NOMO-1 treated with dmso at 0.1 percent for 144 hours (cell line): ENCODE data around the gene HOXC11.

ENCODE experiments used
- DNase-seq: peaks from one replicate; lab custom pipeline; 2025; ENCODE audit not compliant: unreplicated experiment; lab: John Stamatoyannopoulos, UW

Gene HOXC11

DNA sequence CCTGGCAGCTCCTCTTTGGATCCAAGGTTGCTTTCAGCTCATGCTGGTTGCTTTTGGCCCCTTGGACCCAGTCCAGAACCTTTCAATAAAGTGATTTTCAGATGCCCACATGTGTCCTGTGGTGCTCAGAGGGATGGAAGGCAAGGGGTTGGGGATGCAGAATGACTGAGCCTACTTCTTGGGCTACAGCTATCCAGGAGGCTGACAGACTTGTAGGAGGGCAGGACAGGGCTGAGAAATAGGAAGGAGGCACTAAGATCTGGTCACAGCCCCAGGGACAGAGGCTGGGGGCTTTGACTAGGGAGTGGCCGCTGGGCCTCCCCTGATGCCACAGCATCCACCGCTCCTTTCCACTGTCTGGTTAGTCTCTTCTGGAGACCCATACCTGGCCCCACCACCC, 1.2 kb upstream of the HOXC11 start:
- DNase-seq: no peak

DNA sequence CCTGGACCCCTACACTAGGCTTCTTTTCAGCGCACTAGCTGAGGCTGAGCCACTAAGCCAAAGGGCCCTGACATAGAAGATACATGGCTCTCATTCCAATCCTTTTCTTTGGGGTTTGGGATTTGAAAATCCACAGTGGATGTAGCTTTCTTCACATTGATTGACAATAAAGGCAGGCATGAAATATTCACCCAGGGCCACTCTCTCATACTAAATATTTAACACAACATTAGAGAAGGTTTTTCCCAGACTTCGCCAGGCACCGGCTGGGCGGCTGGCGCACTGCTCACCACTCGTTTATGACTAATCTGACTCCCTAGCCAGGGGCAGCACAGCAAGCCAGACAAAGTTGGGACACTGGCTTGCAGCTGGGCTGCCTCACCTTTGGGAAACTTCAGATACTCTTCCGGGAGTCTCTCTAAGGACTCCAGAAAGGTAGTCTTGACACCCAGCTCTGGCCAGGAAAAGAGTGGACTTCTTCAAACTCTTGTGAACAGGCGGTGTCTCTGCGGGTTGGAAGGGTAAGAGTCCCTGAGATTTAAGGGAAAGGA, 699 bp upstream of the HOXC11 start:
- DNase-seq: no peak

DNA sequence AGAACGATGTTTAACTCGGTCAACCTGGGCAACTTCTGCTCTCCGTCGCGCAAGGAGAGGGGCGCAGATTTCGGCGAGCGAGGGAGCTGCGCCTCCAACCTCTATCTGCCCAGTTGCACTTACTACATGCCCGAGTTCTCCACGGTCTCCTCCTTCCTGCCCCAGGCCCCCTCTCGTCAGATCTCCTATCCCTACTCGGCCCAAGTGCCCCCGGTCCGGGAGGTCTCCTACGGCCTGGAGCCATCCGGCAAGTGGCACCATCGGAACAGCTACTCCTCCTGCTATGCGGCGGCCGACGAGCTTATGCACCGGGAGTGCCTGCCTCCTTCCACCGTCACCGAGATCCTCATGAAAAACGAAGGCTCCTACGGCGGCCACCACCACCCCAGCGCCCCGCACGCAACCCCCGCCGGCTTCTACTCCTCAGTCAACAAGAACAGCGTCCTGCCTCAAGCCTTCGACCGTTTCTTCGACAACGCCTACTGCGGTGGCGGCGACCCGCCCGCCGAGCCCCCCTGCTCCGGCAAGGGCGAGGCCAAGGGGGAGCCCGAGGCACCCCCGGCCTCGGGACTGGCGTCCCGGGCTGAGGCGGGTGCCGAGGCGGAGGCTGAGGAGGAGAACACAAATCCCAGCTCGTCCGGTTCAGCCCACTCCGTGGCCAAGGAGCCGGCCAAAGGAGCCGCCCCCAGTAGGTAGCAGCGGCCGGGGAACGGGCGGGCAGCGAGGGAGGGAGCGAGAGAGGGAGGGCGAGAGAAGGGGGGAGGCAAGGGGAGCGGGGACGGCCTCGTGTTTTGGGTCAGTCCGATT, 513 bp downstream of the HOXC11 start:
- DNase-seq: no peak

DNA sequence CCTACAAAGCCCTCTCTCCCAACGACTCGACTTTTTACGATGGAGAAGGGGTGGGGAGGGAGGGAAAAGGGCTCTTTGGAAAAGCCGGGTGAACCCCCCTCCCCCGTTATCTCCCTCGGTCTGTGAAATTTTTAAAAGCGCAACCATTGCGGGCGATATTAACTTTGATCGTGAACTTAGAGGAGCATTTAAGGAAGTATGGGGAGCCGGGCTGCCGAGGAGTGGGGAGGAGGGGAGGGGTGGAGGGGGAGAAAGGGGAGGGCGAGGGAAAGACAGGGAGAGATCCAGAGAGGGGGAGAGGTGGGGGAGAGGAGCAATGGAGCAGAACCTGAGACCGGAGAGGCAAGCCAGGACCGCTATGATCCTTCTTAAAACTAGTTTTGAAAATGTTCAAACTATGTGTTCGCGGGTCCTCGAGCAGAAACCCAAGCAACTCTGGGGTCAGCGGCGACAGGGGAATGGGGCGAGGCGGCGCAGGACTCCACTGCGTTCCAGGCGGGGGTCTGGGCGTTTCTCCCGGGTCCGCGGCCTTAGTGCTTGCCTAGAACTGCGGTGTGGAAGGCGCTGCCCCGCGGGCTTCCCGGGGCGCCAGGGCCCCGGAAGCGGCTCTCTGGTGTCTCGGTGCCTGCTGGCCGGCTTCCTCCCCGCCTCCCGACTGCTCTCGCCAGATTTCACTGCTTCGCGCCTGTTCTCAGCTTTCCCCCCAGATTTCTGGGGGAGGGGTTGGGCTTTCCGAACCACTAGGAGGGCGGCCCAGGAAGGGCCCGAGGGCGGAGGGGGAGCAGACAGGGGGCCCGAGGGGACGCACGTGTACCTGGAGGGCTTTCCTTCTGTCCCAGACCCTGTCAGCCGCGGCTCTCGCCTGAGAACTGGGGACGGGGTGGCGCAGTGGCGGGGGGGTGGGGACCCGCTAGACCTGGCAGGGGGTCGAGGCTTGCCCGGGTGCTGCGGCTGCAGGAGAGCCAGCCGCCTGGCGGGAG, 1.4 kb downstream of the HOXC11 start, which contains the start of gene HOTAIR:
Gene HOTAIR (minus strand): TSS at position 871 of the 980 bp plus-strand sequence.
- no peak for DNase-seq

DNA sequence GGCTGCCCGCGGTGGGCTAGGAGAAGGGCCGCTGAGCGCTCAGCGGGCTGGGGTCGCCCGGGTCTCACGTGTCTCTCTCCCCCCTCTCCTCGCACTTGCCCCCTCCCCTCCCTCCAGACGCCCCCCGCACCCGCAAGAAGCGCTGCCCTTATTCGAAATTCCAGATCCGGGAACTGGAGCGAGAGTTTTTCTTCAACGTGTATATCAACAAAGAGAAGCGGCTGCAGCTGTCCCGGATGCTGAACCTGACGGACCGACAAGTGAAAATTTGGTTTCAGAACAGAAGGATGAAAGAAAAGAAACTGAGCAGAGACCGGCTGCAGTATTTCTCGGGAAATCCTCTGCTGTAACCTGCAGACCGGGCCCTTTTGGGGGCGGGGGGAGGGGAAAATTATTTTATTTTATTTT, 2.1 kb downstream of the HOXC11 start:
- no peak for DNase-seq

DNA sequence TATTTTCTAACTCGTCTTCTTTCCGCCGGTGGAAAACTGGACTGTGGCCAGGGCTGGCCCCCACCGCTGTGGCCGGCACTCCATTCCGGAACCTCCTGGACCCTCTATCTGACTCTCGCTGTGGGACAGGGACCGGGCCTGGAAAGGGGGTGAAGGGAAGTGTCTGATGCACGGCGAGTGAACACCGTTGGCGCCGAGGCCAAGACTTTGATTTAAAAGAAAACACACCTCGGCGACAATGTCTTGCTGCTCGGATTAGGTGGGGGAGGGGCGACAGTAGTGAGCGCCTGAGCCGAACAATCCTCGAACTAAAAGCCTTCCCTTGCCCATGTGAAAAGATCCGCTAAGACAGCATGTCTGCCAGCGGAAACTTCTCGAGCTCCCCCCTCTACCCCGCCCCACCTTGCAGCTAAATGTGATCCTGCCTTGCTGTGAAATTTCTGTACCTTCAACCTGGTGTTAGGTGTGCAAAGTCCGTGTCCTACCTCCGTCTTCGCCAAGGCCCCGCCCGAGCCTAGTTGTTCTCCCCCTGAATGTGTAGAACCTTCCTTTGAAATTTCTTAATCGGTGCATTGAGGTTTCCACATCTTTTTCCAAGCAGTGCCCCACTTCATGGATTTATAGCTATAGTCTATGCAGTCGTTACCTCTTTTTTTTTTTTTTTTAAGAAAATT, 2.7 kb downstream of the HOXC11 start:
- DNase-seq: no peak

DNA sequence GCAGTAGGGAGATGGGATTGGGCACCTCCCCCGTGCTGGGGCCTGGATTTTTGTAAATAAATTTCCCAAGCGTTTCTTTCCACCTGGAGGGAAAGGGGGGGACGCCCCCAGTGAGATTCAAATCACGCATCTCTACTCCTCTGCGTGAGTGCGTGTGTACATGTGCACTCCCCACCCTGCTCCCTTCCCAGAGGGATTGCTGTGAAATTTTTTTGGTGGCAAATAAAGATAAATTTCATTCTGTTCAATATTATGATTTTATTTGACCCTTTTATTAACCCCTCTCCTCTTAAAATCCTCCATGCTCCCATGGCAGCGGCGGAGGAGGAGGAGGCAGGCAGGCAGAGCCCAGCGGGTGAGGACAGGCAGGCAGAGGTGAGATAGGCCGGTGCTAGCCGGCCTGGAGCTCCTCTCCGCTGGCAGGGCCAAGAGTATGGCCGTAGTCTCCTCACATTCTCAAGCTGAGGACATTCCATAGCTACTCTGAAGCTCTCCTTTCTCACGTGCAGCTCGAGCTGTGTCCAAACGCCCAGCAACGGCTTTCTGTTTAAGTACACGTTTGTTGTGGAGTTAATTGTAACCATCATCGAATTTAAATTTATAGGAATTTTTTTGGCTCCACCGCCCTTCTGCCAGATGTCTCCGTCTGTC, 3.4 kb downstream of the HOXC11 start:
- no peak for DNase-seq

DNA sequence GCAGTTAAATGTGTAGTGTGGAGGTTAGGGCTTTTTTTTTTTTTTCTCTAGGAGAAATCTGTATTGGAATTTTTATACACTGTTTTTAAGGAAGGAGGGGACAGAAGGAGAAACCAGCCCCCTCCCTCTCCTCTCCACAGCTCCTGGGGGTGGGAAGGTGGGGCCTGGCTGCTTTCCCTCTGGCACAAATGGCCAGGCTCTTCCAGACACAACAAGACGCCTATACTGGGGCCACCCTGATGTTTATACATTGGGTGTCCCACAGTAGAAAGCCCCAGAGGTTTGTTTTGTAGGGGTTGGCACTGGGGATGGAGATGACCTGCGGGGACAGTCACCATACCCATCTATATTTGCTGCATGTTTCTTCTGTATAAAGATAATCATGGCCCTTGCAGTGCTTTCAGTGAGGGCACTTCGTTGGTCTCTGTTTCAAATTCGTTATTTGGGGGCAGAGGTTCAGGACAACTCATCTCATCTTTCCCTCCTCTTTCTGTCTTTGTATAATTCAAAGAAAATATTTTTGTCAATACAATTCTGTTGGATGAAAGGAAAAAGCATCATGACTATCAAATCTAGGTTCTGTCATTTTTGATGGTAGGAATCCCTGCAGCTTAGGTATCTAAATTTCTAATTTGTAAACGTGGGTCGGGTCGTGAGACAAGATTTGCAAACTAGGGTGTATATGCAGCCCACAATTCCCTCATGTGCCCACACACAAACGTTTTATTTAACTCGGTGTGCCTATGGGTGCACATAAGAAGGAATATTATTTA, 4.1 kb downstream of the HOXC11 start:
- no peak for DNase-seq

DNA sequence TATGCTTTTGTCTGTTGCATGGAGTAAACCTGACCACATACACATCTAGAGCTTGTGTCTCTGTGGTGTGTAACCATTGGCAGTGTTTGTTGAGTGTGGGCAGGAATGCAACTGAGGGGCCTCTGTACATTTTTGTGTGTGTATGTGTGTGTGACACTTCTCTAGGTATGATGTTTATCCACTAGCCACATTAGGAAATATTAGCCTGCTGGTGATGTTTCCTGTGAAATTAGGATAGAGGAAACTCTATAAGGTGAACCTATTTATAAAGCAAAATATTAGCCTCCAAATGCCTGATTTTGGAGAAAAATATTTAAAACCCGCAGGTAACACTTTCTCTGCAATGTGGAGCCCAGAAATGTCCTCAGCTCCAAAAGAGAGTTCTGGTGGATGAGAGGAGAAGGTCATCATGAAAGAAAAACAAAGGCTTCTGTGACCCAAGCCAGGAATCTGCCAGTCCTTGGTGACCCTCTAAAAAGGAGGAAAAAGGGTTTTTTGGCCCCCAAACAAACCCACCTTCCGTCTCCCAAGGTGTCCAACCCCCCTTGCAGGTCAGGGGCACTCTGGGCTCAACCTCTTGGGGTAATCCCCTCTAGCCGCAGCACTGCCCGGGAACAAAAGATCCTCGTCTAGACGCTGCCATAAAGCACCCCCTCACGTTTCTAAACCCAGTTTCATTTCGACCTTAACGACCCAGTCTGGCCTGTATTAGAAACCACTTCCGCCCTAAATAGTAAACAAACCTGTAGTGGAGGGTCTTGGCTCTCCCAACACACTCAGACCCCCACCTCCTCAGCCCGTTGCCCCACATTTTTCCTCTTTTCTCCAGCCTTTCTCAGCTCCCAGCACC, 4.9 kb downstream of the HOXC11 start:
- no peak for DNase-seq

DNA sequence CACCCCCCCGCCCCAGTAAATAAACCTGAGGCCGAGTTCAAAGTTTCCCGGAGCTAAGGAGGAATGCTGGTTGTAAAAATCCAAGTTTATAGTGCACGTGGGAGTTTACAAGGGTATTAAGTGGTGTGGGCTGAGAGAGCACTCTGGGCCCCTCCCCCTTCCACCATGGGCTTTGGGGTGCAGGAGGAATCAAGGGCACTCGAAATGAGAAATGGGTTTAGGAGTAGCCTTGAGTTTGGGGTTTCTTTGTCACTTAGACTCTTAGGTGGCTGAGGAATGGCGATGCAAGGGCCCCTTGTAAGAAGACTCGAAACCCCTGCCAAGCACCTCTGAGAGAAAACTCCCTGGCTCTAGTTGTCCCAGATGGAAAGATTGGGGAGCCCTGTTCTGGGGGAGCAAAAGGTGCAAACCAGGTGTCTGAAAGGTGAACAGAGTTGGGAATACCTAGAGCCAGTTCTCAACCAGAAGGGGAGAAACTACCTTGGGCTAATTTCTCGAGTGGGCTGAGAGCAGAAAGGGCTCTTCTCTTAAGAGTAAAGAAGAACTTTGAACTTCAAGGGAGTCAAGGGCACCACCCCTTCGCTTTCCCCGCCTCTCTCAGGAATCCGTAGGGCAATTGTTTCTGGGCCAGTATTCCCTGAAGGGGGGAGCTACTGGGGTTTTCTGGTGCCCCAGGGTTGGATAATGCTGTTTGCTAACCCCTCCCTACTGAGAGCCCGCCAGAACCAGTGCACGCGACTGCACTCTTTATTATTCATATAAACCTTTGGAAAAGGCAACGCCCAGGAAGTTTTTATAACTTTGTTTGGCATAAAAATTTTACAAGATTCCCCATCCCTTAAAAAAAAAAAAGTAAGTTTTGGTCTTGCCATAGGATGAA, 5.8 kb downstream of the HOXC11 start:
- DNase-seq: no peak

DNA sequence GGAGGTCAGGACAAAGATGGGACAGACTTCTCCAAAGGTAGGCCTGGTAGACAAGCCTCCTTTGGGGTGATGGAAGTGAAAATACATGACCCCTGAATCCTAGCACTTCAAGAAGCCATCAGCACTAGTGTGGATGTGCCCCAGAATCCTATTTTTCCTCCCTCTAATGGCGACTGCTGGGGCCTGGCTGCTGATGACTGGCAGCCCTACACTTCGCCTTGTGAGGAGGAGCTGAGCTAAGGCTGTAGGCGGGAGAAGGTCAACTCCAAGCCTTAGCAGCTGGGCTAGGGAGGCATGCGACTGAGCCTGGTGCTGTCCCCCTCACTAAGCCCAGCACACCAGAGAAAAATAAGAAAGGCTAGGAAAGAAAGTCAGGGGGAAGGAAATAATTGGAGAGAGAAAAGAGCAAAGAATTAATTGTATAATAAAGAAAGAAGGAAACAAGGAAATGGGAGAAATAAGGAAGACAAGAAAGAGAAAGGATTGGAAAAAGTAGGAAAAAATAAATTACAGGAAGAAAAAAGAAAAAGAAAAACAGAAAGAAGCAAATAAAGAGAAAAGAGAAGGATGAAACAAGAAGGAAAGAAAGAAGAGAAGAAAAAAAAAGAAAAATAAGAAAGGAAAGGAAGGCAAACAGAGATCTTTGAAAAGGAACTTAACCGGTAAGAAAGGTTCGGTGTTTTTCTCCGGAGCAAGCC, 7.3 kb downstream of the HOXC11 start:
- no peak for DNase-seq

DNA sequence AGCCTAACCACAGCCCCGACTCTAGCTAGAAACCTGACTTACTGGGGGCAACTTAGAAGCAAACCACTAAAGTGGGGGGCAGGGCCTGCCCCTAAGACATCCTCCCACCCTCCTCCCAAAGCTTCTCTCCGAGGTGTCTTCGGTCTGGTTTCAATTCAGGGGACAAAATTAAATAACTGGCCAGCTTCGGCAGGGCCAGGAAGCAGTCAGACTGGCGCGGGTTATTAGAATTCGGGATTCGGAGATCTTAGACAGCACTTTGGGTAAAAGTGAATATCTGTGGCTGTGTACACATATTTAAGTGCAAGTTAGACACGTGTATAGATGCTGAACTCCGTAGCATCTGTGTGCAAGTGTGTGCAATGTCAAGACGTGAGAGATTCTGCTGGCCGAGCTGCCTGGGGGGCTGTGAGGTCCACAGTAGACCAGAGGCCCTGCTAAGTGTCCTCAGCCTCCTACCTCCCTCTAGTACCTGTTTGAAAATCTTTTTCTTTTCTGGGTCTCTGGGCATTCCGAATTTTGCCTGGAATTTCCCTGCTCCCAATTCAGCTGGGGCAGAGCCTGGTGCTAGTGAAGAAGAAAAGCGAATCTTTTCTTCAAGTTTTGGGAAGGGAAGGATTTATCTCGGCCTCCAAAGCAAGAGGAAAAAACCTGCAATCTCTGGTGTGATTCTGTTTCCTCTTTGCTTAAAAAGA, 8.0 kb downstream of the HOXC11 start:
- no peak for DNase-seq

DNA sequence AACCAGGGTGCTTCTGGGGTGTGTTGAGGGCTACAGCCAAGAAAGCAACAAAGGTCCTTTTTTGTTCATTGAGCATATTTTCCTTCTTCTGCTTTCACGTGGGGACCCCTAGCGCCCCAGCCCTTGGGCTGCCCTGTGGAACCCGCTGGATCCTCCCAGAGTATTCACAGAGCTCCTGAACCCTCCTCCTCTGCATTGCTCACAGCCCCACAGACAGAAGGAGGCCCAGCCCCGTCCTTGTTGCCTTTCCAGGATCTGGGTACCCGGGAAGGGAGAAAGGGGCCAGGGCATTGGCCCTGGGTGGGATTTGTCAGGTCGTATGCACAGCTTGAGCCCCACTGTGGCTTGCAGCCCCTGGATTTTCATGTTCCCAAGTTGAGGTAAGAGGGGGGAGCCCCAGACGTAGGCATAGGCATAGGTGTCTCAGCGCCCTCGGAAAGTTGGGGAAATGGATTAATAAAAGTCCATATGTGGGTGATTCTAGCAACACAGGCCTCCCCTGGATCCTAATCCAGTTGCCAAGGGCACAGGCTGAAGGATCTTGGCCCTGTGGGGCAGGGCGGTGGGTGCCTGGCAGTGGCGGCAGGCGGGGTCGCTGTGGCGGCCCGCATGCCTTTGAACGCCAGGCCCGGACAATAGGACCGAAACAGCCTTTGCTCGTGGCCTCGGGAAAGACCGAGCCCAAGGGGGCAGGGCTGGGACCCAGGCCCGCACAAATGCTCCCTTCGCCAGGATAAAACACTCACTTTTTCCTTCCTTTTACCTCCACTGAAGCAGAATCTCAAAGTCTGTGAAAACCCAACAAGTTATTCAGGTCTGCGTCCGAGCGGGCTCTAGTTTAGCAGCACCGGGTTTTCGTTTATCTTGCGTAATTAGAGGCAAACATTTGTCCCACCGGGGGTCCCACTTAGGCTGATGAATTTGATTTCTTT, 9.0 kb downstream of the HOXC11 start:
- DNase-seq: no peak

DNA sequence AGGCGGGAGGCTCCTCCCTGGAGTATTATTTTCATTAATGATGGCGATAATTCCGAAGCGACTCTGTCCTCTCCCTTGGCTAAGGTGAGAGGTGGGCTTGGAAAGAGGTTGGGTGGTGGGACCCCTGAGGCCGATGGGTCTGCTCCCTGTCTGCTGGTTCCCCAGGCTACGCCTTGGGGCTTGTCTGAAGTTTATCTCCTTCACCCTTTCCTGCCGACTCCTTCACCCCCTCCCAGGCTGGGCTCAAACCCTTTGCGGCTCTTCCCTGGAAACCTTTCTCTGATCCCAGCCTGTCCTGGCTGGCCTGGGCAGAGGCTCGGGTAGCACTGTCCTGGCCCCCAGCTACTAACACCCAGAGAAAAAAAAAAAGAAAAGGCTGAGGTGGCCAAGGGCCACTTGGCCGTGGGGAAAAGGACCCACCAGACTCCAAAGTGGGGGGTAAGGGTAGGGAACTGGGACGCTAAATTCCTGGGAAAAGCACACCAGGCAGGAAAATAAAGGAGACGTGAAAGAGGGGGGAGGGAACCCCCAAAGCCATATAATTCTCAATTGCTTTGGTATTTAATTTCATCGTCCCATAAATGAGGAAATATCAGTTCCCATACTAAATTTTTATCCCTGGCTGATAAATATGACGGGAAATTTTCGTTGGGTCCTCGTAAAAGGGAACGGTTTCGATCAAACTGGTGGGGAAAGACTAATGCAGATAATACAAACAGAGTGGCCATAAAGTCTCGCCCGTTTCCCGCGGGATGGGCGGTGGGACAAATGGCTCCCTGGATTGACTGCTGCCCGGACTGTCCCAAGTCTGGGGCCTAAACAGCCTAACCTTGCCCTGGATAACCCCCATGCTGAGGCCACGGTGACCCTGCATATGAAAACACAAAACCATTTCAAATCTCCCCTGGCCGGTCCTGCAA, 10.0 kb downstream of the HOXC11 start:
- no peak for DNase-seq

DNA sequence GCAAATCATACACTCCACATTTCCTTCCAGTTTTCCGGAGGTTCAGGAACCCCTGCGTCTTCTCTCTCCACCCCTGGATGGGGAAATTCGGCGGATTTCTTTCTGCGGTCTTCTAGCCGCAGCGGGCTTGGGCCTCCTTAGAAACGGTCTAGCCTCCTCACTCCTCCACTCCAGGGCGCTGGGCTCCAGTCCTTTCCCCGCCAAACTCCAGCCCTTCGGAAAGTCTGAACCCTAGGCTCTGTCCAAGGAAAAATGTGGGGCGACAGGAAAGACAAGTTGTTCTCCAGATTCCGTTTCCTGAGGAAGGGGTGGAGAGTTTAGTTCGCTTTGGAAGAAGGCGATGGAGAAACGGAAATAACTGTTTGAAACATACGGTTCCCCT, 10.6 kb downstream of the HOXC11 start:
- no peak for DNase-seq
